GM18868 (cell line): Measurements from ENCODE around the gene SAMD7.

Source experiments
- ATAC-seq: cut with Tn5 transposase; IDR thresholded peaks from one replicate; pipeline ENCODE4 v1.9.1; 2021; ENCODE audit warnings: mild to moderate bottlenecking, moderate library complexity; ENCODE audit not compliant: unreplicated experiment

The SAMD7 gene

GRCh38 chr3:169965562-169966427 is 54.4 kb downstream of the SAMD7 start:
- peak; percentile 29 for ATAC-seq

GRCh38 chr3:169966428-169966950 is 55.1 kb downstream of the SAMD7 start, which contains the start of gene SEC62:
Gene SEC62 (plus strand): TSS chr3:169966807. CDS start chr3:169966823, 16 bp downstream.
- peak; percentile 90 for ATAC-seq

GRCh38 chr3:169966951-169967915 is 55.9 kb downstream of the SAMD7 start:
- ATAC-seq: peak; percentile 26

- ATAC-seq: no peak
Observed at GRCh38 chr3:169968224-169968885, 57.0 kb downstream of the SAMD7 start.

- ATAC-seq: no peak
Observed at GRCh38 chr3:169969174-169970095, 58.1 kb downstream of the SAMD7 start.

- no peak for ATAC-seq
Observed at GRCh38 chr3:169970847-169971246, 59.5 kb downstream of the SAMD7 start.

- no peak for ATAC-seq
Observed at GRCh38 chr3:169971522-169971921, 60.1 kb downstream of the SAMD7 start.

- ATAC-seq: peak; percentile 37
Observed at GRCh38 chr3:169980055-169980454, 68.7 kb downstream of the SAMD7 start.

GRCh38 chr3:169984292-169984691 is 72.9 kb downstream of the SAMD7 start:
- ATAC-seq: no peak
